Glomerular visceral epithelial cell (primary cell): ENCODE measurements around the gene PHLDB2.
"Not testable (repeated sequence)": the region's sequence is repeated elsewhere in the genome, so short reads cannot be mapped to it uniquely, and the experiment has no call there.

ENCODE experiments used
- DNase-seq: peaks from one replicate; pipeline ENCODE4 v3.0.0-alpha.2; 2016; ENCODE audit errors: extremely low spot score

PHLDB2 gene

DNA sequence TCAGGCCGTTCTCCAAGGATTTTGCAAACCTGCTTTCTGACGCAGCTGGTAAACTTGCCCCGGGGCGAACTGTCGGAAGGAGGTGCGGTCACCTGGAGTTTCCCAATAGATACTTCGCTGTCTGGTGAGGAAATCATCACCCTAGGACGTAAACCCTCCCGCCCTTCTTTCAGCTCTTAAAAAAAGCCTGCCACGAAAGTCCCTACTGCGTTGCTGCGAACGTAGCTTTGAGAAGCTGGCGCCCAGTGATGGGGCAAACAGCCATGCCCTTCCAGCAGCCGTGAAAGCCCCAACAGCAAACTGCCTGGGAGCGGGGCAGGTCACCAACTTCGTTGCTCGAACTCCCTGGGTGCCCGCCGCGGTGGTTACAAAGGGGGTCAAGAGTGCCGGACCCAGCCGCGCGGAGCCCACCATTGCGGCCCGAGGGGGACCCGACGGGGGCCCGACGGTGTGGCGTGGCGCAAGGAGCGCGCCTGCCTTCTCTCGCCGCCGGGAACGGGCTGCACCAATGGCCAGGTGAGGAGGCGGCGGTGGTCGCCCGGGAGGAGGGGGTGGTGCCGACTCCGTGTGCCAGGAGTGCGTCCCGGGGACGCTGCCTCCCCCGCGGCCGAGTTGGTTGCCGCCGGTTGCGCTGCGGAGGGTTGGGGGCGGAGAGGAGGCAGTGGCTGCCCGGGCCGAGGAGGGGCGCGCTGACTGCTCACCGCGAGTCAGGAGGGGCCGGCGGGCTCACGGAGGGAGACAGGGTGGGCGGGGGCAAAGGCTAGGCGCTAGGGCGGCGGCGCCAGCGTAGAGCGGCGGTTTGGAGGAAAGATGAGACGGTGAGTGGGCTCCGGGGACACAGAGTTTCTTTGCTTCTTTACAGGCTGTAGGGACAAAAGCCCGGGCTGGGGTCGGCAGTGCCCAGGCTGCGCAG is at the start of gene PHLDB2:
Gene PHLDB2 (plus strand): TSS at position 205 of the 913 bp plus-strand sequence. CDS start 24,813 bp downstream, outside the sequence.
- peak; percentile 87 for DNase-seq

GRCh38 chr3:111810909-111811308 is 48.2 kb upstream of the PHLDB2 start:
- peak; percentile 51 for DNase-seq

DNA sequence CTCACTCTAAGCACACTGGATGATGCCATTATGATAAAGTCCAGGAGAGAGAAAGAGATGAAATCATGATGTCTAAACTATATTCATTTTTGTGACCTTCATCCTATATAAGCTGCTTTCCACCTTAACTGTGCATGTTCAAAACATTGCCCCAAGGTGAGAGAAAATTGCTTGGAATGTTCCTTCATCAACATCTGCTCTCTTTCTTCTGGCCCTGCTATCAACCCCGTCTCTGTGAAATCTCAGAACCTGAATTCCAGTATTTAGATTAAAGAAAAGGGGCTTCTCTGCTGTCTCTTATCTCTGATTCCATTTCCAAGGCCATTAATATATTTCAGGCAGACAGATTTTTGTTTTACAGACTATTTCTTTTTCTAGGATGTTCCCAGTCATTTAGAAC is 47.3 kb upstream of the PHLDB2 start:
- DNase-seq = no peak

DNA sequence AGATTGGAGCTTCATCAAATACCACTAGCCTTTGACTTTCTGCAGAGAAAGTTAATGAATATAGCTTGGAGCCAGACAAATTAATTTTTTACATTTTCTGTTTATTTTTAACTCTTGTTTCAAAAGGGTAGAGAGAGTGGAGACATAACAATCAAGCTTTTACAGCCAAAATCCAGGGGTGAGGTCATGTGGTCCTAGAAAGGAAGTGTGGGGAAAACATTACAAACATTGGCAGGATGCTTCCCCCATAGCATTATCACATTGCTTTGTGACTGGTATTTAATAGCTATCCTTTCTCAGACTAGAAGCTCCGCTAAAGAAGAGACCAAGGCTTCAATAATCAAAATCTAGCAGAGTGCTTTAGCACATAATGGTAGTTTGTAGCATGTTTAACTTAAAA is 46.4 kb upstream of the PHLDB2 start:
- DNase-seq = no peak

- DNase-seq = no peak
These were observed 45.6 kb upstream of the PHLDB2 start for GRCh38 chr3:111813441-111813840.

DNA sequence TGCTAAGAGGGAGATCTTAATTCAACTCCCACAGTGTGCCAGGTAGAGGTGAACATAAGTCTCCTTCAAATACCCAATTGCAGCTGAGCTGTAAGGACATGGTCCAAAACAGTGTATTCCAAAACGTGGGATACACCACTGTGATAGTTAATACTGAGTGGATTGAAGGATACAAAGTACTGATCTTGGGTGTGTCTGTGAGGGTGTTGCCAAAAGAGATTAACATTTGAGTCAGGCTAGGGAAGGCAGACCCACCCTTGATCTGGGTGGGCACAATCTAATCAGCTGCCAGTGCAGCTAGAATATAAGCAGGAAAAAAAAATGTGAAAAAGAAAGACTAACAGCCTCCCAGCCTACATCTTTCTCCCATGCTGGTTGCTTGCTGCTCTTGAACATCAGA is 45.1 kb upstream of the PHLDB2 start:
- DNase-seq = no peak

- DNase-seq = not testable (repeated sequence)
These were observed 42.3 kb upstream of the PHLDB2 start for GRCh38 chr3:111816771-111817170.

DNA sequence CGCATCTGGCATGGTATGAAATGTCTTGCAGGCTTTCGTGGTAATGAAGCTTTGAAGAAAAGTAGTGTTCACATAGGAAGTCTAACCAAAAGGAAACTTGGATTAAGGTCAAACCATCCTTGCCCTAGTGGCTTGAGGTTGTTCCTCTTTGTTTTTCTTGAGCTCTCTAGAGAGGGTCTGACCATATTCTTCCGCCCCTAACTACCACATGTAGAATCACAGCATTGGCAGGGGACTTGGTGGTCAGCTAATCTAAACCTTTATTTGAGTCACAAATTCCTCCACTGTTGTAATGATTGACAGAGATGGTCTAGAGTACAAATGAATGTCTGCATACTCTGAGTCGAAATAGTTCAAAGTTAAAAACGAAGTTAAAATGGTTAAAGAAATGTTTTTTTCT is 39.1 kb upstream of the PHLDB2 start:
- peak; percentile 59 for DNase-seq

- DNase-seq = peak; percentile 20
These were observed 38.4 kb upstream of the PHLDB2 start for GRCh38 chr3:111820651-111821050.

DNA sequence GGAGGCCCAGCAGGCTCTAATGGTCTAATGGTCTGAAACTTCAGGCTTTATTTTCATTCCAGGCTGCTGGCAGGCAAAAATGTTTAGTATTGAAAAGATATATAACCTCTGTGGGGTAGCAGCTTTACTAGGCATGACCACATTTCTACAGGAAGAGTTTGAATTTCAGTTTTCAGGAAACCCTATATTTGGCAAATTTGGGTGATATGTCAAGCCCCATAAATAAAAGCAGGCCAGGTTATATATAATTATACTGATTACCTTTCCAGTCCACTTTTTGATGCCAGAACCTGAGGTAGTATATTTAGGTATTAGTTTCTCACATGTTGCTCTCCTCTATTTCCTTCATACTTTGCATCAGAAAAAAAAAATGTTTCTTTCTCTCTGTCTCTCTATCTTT is 37.2 kb upstream of the PHLDB2 start:
- DNase-seq = no peak

GRCh38 chr3:111822804-111823203 is 36.3 kb upstream of the PHLDB2 start:
- no peak for DNase-seq

DNA sequence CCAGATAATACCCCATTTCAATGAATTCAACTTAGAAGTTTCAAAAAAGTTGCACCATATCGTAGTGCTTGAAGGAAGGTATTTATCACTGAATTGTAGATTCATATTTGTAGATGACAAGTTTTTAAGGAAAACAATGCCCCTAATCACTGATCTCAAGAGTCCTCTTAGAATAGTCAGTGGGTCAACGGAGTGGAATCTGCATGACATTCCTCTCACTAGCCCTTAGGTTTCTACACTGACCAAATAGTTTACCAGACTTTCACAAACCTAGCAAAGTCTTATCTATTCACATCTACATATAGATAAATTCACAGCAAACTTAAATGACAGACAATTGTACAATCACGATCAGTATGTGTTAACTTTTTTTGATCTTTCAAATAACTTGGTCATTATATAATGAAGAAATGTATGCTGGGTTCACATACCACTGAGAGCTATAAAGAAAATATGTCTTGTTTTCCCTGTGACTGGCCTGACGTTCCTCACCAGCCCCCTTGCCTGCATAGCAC is 35.7 kb upstream of the PHLDB2 start:
- no peak for DNase-seq

- peak; percentile 22 for DNase-seq
These were observed 34.7 kb upstream of the PHLDB2 start for GRCh38 chr3:111824351-111824750.

GRCh38 chr3:111827871-111828270 is 31.2 kb upstream of the PHLDB2 start:
- DNase-seq = no peak

- no peak for DNase-seq
These were observed 30.5 kb upstream of the PHLDB2 start for GRCh38 chr3:111828530-111828929.

GRCh38 chr3:111829023-111829422 is 30.0 kb upstream of the PHLDB2 start:
- DNase-seq = no peak

DNA sequence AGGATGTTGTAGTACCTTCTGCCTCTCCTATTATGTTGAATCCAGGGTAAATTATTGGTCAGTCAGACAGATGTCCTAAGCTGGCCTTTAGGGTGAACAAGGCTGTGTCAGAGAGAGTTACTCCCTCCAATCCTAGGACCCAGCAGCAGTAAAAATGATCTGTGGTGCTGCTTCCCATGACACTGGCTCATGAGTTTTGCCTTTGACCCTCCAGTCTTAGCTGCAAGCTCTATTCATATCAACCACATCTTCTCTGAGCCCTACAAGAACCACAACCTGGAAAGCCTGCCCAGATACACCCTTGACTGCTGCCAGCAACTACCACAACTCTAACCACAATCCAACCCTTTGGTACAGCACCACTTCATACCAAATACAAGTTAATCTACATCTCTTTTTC is 27.2 kb upstream of the PHLDB2 start:
- DNase-seq = peak; percentile 66

DNA sequence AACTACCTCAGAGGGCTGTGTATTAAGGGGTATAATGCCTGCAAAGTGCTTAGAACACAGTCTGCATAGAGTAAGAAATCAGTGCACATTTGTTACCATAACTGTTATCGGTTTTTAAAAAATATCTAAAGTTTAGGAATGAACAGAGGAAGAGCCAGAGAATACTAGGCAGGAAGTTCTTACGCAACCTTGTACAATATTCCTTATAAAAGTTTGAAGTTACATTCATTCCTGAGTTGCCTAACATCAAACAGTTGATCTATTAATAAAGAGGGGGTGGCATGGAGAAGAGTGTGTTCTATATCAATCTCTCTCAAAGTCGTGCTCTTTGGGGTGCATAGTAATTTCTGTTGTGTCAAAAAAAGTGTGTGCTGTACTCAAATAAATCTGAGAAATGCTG is 22.0 kb upstream of the PHLDB2 start:
- no peak for DNase-seq

DNA sequence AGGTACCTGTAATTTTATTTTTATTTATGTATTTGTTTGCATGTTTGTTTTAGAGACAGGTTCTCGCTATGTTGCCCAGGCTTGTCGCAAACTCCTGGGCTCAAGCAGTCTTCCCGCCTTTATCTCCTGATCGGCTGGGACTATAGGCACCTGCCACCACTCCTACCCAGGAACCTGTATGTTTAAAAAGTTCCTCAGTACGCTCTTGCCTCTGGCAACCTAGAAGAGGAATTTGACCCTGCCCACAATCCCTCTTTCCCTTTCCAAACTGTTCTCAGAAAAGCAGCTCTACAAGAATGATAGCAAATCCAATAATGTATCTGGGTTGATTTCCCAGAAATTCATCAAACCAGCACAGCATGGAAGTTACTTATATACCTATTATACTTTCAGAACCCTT is 20.9 kb upstream of the PHLDB2 start:
- DNase-seq = no peak

DNA sequence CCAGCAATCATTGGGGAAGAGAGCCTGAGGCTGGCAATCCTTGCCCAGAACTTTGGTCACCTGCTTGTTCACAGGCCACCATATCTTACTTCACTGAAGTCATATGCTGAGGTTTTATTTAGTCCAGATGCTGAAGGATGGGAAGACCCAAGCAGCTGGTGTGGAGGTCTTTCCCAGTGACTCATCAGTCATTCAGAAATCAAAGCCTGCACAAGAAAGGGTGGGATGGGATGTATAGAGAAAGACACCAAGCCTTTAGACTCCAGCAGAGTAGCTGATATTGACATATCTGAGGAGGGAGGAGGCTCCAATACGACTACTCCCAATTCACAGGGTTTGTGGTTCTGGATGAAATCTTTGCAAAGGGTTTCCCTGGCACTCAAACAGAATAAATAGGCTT is 13.0 kb upstream of the PHLDB2 start:
- no peak for DNase-seq

DNA sequence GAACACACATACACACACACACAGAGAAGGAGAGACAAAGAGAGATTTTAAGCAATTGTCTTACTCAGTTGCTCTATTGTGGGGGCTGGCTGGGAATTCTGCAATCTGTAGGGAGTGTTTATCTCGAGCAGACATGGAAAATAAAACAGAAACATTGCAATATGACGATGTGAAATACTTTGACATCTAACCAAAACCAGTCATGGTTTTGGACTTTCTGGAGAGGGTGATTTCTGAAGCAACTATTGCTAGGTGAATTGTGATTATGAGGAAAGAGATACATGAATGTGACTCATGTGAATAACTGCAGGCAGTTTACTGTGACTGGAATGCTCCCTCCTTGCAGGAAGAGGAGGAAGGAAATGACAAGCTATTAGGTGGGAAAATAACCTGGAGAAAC is 12.3 kb upstream of the PHLDB2 start:
- peak; percentile 47 for DNase-seq

DNA sequence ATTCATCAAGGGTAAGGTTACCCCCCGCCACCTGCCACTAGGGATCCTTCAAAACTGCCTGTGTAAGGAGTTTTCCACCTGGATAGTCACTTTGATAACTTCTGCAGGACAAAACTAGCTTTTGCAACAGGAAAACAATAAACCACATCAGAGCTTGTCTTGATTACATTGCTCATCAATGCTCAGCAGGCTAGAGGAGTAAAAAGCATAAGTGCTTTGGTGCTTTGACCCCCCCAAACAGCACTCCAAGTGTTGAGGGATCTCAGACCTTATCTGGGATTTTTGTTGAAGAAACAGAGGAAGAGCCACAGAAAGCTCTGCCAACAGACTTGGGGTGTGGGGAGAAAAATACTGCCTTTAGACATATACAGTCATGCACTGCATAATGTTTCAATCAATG is 10.8 kb upstream of the PHLDB2 start:
- DNase-seq = no peak

- DNase-seq = no peak
These were observed 10.3 kb upstream of the PHLDB2 start for GRCh38 chr3:111848778-111849177.
